ENCODE data around the gene CNTNAP5.

The CNTNAP5 gene

DNA sequence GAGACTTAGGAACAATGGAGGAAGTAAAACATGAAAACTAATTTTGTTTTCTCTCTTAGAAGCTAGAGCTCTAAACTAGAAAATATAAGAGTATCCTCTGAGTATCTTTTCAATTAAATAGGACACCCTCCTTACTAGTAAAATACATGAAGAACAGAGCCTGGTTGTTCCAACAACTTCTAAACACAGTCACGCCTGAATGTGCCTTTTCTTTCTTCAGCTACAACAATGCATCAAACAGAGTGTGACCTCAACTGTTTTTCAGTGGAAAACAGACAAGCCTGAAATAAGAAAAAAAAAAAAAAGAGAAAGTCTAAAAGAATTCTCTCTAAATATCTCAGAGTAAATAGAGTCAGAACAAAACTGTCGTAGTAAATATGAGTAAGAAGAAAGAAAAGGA lies 928.8 kb downstream of the CNTNAP5 start:
- TF ChIP-seq, protein P1, sequence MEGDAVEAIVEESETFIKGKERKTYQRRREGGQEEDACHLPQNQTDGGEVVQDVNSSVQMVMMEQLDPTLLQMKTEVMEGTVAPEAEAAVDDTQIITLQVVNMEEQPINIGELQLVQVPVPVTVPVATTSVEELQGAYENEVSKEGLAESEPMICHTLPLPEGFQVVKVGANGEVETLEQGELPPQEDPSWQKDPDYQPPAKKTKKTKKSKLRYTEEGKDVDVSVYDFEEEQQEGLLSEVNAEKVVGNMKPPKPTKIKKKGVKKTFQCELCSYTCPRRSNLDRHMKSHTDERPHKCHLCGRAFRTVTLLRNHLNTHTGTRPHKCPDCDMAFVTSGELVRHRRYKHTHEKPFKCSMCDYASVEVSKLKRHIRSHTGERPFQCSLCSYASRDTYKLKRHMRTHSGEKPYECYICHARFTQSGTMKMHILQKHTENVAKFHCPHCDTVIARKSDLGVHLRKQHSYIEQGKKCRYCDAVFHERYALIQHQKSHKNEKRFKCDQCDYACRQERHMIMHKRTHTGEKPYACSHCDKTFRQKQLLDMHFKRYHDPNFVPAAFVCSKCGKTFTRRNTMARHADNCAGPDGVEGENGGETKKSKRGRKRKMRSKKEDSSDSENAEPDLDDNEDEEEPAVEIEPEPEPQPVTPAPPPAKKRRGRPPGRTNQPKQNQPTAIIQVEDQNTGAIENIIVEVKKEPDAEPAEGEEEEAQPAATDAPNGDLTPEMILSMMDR (IDR thresholded peaks at IDR 0.05) = no peak
- intact Hi-C loops (cut with DNase I; ENCODE audit: low total_unique reads) = no loop called here
- no peak overlapping the region for H3K27ac ChIP-seq
- no peaks in the 10 kb centered on the region for H3K27me3 ChIP-seq
- no peaks in the 10 kb centered on the region for H3K4me1 ChIP-seq
- H3K4me3 ChIP-seq = no peak overlapping the region
- no peaks in the 10 kb centered on the region for H3K36me3 ChIP-seq
- H3K9me3 ChIP-seq = no peaks in the 10 kb centered on the region
- DNase-seq = no peak

DNA sequence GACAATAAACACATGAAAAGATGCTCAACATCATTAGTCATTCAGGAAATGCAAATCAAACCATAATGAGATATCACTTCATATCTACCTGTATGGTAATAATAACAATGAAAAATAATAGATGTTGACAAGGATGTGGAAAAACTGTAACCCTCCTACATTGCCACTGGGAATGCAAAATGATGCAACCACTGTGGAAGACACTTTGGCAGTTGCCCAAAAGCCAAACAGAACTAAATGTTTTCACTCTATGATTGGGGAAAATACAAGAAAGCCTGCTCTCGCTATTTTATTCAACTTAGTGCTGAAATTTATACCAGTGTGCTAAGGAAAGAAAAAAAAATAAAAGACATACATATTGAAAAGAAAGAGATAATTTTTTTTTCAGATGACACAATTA lies 934.5 kb downstream of the CNTNAP5 start:
- H3K27ac ChIP-seq = no peak overlapping the region
- no peaks in the 10 kb centered on the region for H3K9me3 ChIP-seq
- no peak for DNase-seq
- intact Hi-C loops (cut with DNase I; ENCODE audit: low total_unique reads) = no loop called here
- no peaks in the 10 kb centered on the region for H3K4me1 ChIP-seq
- no peaks in the 10 kb centered on the region for H3K36me3 ChIP-seq
- no peaks in the 10 kb centered on the region for H3K27me3 ChIP-seq
- H3K4me3 ChIP-seq = no peak overlapping the region
- TF ChIP-seq, protein P1 (IDR thresholded peaks at IDR 0.05) = no peak

DNA sequence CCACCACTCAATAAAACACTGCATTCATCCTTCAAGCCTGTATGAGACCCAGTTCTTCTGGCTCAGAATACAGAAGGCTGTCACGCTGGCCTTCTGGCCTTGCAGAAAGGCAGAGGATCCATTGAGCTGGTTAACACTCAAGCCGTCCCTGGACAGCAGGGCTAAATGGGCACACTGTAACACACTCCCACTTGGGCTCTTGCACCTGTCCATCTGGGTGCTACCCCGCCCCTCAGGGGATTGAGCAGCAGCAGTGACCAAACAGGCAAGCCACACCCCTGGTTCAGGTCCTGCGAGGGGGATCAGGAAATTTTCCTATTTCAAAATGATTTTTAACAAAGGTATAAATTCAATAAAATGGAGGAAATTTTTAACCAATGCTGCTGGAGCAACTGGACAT lies 936.0 kb downstream of the CNTNAP5 start:
- H3K27ac ChIP-seq = no peak overlapping the region
- TF ChIP-seq, protein P1 (IDR thresholded peaks at IDR 0.05) = no peak
- intact Hi-C loops (cut with DNase I; ENCODE audit: low total_unique reads) = no loop called here
- H3K36me3 ChIP-seq = no peaks in the 10 kb centered on the region
- H3K4me3 ChIP-seq = no peak overlapping the region
- no peaks in the 10 kb centered on the region for H3K9me3 ChIP-seq
- no peak for DNase-seq
- H3K27me3 ChIP-seq = no peaks in the 10 kb centered on the region
- no peaks in the 10 kb centered on the region for H3K4me1 ChIP-seq

Data from tibial artery (tissue), 4 donors.